ENCODE data around the gene NHLRC4.

Gene NHLRC4

GRCh38 chr16:578232-578869, 11.5 kb downstream of the NHLRC4 start:
- no peak for TF ChIP-seq CTCF (IDR thresholded peaks at IDR 0.05; ENCODE audit: control insufficient read depth, extremely low read depth, insufficient read depth)
- no peak overlapping the region for H3K4me3 ChIP-seq (ENCODE audit: low read depth, low read length)

GRCh38 chr16:578870-579405, 12.1 kb downstream of the NHLRC4 start:
- TF ChIP-seq CTCF (IDR thresholded peaks at IDR 0.05; ENCODE audit: control insufficient read depth, extremely low read depth, insufficient read depth): peak; percentile 99
- peak overlapping the region; percentile 31 for H3K4me3 ChIP-seq (ENCODE audit: low read depth, low read length)
- no peak for DNase-seq (ENCODE audit: low read depth)

More at GRCh38 chr16:578232-578869, 11.5 kb downstream of the NHLRC4 start:
- no peak for DNase-seq (ENCODE audit: low read depth)

GRCh38 chr16:580141-580945, 13.5 kb downstream of the NHLRC4 start:
- H3K4me3 ChIP-seq (ENCODE audit: low read depth, low read length): no peak overlapping the region
- TF ChIP-seq CTCF (IDR thresholded peaks at IDR 0.05; ENCODE audit: control insufficient read depth, extremely low read depth, insufficient read depth): no peak

DNA sequence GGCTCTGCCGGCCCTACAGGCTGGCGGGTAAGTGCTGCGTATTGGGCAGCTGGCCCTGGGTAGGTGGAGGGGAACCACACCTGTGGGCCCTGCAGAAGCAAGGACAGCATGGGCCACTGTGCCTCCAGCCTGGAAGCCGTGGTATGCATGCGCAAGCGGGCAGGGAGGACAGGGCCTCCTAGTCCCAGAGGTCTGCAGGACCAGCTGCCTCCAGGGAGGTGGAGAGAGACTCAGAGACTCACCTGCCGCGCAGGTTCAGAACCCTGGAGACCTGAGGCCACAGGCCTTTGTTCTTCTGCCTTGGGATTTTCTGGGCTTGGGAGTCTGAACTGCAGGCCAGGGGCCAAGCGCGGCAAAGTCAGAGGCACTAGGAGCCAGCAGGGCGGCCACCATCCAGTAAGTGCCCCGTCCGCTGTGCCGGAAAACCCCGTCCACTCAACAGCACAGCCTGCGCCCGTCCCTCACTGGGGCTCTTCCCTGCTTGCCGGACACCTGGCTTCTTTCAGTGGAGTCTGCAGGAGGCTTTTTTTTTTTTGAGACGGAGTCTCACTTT, 14.2 kb downstream of the NHLRC4 start:
- no peak overlapping the region for H3K4me3 ChIP-seq (ENCODE audit: low read depth, low read length)
- DNase-seq (ENCODE audit: low read depth): no peak
- no peak for TF ChIP-seq CTCF (IDR thresholded peaks at IDR 0.05; ENCODE audit: control insufficient read depth, extremely low read depth, insufficient read depth)

More at GRCh38 chr16:580141-580945, 13.5 kb downstream of the NHLRC4 start:
- DNase-seq (ENCODE audit: low read depth): no peak

DNA sequence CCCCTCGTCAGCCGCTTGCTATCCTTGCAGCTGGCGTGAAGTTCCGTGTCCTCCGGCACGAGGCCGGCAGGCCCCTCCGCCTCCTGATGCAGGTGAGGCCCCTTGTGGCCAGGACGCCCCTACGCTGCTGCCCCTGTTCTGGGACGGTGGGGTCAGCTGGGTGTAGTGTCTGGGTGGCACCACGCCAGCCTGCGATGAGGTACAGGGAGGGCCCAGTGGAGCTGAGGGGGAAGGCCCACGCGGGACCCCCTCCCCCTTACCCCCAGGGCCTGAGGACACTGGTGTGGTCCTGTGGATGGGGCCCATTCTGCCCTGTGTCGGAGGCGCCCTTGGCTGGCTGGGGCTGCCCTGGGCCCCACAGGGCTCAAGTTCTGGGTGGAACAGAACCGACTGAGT, 15.4 kb downstream of the NHLRC4 start:
- H3K4me3 ChIP-seq (ENCODE audit: low read depth, low read length): no peak overlapping the region
- DNase-seq (ENCODE audit: low read depth): no peak
- no peak for TF ChIP-seq CTCF (IDR thresholded peaks at IDR 0.05; ENCODE audit: control insufficient read depth, extremely low read depth, insufficient read depth)

GRCh38 chr16:582614-583331, 16.0 kb downstream of the NHLRC4 start:
- no peak overlapping the region for H3K4me3 ChIP-seq (ENCODE audit: low read depth, low read length)
- DNase-seq (ENCODE audit: low read depth): no peak
- peak; percentile 3; the same call in 1 of the 2 replicates for TF ChIP-seq CTCF (IDR thresholded peaks at IDR 0.05; ENCODE audit: control insufficient read depth, extremely low read depth, insufficient read depth)
